GM18951 (cell line): ENCODE results near the gene HDAC9.
"Not testable (repeated sequence)": the region's sequence is repeated elsewhere in the genome, so short reads cannot be mapped to it uniquely, and the experiment has no call there.

Experiments used
- POLR2A ChIP-seq: IDR thresholded peaks from 4 replicates; pipeline ENCODE4 v1.6.1; 2011; ENCODE audit warnings: mild to moderate bottlenecking; ENCODE audit not compliant: insufficient read length, insufficient read depth; ENCODE audit errors: extremely low read depth
- in situ Hi-C: fragments of 300-500 bp; cut with MboI; formaldehyde crosslinking; loops from one replicate; pipeline ENCODE4 v1.12.0; 2022; ENCODE audit warnings: low sequenced_read_pairs, mixed read lengths, inconsistent platforms; ENCODE audit not compliant: unreplicated experiment

HDAC9 gene

DNA sequence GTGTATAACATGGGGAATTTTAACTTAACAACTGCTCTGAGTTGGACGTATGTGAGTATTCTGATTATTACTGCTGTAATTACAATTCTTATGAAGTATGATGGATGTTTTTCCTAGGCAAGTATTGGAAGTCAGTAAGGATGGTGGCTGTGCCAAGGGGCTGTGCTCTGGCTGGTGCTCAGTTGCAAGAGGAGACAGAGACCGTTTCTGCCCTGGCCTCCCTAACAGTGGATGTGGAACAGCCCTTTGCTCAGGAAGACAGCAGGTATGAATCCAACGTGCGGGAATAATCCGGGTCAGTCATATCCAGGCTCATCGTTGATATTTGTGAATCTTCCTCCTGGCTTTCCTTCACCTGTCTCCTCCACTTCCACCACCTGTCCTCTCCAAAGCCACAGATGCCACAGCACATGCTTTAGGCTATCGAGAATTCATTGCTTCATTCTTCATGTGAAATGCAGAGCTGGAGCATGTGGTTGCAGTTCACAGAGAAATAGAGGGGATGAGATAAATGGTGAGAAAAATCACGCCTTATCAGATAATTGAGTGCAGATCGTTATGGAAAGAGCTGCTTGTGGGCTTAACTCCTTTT is 480.2 kb downstream of the HDAC9 start:
- TF ChIP-seq POLR2A = no peak
- in situ Hi-C loops = no loop called here

DNA sequence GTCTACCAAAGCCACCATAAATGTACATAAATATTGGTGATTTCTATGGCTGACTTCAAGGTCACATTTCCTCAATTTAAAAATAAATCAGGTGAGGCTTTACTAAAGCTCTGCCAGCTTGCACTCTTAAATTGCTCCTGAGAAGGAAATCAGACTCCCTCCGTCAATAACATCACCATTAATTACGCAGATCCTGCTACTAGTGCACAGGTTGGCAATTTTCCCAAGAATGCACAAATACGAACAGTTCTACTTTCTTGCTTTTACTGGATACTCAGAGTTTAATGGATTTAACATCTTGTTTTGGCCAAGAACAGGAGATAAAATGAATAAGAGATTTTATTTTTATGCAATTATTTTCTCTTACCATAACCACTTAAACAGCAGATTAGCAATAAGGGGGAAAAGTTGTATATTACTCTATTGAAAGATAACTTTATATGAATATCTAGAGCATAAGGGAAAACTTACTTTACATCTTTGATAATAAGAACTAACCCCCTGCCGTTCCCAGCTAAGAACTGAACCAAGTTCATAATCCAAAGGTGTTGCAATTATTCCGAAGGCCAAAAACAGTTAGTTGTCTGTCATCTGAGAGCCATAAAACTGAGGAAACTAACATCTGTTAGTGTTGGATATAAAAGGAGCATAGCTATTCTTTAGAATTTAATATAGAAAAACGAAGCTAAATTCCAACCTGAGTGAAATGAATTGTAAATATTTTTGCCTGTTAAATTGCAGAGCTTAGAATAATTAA is 481.3 kb downstream of the HDAC9 start:
- in situ Hi-C loops = no loop called here
- TF ChIP-seq POLR2A = no peak

DNA sequence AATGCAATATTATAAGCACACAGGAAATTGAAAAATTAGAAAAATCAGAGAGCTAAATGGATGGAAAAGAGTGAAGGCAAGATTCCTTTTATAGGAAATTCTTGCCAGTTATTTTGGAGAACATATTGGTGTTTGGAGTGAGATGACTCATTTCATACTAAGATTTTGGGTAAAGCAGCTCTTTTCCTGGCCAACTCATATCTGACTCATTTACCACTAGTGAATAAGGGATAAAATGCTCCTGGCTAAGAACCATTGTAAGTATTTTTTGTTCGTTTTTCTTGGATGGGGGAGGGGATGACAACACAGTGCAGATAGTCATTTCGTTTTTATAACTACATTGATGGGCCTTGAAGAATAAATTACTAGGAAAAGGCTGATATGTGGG is 482.6 kb downstream of the HDAC9 start:
- in situ Hi-C loops = no loop called here
- TF ChIP-seq POLR2A = no peak

DNA sequence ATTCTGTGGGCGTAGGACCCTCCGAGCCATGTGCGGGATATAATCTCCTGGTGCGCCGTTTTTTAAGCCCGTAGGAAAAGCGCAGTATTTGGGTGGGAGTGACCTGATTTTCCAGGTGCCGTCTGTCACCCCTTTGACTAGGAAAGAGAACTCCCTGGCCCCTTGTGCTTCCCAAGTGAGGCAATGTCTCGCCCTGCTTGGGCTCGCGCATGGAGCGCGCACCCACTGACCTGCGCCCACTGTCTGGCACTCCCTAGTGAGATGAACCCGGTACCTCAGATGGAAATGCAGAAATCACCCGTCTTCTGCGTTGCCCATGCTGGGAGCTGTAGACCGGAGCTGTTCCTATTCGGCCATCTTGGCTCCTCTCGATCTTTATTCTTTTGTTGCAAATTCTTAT is 495.2 kb downstream of the HDAC9 start:
- in situ Hi-C loops = not testable (repeated sequence)

DNA sequence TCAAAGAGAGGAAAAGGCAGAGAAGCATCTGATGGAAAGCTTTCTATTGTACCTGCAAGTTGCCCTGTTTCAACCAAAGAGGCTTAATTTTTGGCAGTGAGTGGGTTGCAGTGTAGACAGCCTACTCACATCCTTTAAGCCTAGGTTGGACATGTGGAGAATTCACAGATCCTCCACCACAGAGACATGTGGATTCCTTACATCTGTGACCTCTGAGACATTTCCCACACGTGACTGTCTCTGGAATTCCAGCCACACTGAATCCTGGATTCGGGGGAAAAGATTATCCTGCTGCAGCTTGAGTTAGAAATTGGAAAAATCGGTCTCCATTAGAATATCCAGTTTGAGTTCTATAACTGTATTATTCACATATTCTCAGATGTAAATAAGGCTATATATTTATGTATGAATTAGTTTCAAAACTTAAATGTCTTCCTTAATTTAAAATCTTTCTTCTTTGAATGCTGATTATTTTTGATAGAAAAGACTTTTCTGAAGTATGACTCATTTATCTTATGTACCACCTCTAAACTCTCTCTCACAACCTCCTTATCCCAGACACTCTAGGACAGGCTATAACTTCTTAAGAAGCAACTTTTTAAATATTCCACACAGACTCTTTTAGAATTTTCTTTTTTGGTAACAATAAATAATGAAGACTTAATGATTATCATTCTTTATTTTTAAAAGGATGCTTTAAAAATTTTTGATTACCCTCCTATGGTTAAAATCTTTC is 498.6 kb downstream of the HDAC9 start:
- TF ChIP-seq POLR2A = no peak
- in situ Hi-C loops = no loop called here

DNA sequence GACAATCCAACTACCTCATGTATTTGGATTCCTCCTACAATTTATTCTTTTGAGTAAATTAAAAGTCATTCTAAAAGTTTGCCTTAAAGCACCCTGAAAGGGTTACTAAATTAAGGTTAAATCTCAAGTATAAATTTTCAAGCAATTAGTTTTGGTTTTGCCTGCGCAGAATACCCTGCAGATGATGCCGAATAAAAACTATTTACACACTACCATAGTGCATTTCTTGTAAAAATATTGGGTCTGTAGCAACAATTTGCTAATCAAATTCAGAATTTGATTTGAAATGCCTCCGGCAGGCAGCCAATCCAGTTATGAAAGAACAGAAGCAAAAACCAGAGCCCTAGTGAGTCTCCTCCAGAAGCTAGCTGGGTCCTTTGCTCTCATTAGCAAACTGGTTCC is 499.7 kb downstream of the HDAC9 start:
- TF ChIP-seq POLR2A = no peak
- in situ Hi-C loops = no loop called here

DNA sequence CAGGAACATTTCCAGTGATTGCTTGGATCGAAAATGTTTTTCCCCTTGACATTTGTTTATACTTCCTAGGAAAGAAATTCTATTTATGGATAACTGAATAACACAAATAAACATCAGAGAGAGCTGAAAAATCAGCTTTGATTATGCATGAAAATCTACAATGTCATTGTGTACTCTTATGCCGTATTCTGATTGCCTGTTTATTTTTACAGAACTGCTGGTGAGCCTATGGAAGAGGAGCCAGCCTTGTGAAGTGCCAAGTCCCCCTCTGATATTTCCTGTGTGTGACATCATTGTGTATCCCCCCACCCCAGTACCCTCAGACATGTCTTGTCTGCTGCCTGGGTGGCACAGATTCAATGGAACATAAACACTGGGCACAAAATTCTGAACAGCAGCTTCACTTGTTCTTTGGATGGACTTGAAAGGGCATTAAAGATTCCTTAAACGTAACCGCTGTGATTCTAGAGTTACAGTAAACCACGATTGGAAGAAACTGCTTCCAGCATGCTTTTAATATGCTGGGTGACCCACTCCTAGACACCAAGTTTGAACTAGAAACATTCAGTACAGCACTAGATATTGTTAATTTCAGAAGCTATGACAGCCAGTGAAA is 500.4 kb downstream of the HDAC9 start:
- TF ChIP-seq POLR2A = no peak
- in situ Hi-C loops = no loop called here

DNA sequence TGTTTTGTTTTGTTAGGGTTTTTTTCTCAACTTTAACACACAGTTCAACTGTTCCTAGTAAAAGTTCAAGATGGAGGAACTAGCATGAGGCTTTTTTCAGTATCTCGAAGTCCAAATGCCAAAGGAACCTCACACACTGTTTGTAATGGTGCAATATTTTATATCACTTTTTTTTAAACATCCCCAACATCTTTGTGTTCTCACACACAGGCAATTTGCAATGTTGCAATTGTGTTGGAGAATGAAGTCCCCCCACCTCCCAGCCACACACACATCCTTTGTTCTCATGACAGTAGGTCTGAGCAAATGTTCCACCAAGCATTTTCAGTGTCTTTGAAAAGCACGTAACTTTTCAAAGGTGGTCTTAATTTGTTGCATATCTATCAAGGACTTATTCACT is 501.0 kb downstream of the HDAC9 start:
- in situ Hi-C loops = no loop called here
- TF ChIP-seq POLR2A = no peak

DNA sequence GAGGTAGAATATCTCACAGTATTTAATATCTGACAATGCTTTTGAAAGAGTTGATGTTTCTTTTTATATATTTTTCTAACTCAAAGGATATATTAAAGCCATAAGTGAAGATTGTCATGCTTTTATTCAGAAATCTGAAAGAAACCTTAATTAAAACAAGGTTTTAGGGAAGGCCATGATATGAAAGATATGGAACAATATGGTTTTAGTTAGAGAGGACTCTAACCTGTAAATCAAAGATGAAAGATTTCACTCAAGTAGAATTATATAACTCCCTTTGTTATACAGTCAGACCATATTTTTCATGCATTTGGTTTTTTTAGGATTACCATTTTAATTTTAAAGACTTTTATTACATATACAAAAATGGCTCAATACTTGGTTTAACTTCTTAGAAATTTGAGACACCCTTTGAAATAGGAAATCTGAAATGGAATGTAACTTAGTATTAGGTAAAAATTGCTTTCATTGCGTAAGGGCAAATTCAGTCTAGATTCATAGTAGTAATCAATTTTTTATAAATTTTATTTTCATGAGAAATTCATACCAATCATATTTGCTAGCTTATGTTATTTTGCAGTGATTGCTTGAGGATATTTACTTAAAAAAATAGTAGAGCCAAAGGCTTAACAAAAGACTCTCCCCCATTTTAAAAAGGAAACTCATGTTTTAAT is 502.1 kb downstream of the HDAC9 start:
- in situ Hi-C loops = no loop called here
- TF ChIP-seq POLR2A = no peak

DNA sequence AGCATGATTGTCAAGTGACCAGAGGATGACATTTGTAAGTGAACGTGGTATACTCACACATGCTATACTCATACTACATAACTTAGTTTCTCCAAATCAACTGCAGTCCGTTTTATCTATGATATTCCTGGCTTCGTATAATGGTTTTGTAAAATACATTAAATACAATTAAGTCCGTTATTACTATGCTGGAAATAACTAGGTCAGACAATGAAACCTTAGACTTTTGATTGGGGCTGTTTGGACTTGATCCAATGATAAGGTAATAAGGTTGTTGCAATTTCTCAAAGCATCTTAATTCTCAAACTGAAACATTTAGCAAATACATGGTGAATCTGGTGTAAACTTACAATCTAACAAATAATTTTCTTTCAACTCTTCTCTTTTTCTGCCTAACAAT is 504.9 kb downstream of the HDAC9 start:
- in situ Hi-C loops = no loop called here

DNA sequence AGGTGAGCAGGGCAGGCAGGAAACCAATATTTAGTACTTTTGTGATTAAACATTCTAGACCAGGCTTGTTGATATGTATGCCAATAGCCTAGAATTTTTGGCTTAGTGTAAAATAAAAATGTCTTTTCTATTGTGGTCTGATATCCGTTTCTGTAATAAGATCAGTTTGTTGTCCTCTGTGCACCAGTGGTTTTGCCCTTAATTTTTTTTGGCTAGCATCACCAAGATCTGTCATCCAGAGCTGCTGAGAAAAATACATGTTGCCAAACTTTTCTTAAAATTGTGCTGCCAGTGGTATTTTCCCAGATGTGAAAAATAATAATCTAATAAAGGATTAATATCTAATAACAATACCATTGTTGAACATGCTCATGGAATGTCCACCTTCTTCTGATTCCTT is 506.3 kb downstream of the HDAC9 start:
- in situ Hi-C loops = no loop called here
- TF ChIP-seq POLR2A = no peak

More for the DNA sequence above, 504.9 kb downstream of the HDAC9 start:
- no peak for TF ChIP-seq POLR2A

DNA sequence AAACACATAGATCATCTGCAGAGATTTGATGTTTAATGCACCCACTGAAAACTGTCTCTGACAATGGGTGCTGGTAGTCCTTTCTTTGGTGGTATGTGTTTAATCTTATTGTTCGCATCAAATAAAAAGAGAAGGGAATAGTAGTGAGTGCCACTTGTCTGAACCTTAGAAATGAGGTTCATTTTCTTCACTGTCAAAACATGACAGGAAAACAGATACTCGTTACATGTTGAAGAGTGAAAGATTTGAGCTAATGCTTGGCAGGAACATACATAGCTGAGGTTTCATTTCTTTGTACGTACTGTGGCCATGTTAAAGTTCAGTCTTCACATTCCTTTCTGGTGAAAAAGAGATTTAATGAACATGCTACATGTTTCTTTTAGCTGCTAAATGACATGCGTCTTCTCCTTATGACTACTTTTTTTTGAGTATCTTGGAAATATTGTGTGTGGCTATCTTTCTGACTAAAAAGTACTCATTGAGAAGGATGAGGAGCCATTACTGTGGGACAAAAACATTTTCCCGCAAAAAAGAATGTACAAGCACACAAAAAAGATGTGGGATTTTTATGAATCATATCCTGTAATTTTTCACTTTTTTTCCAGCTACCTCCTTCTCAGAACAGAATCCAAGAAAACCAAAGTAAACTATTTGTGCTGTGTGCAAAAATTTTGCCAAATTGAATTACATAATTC is 513.8 kb downstream of the HDAC9 start:
- in situ Hi-C loops = no loop called here
- TF ChIP-seq POLR2A = no peak

DNA sequence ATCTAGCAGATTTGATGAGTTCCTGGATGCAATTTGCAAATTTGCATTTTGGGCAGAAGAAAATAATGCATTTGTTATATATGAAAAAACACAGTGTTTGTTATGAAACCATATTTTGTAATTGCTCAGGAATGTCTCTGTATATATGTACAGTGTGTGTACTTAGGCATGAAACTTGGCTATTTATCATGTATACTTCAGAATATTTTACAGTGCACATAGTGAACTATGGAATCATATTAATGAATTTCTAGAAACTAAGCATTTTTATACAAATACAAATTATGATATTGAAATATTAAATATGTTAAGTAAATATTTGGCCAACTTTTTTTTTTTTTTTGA is 514.4 kb downstream of the HDAC9 start:
- in situ Hi-C loops = no loop called here

More for the DNA sequence above, 514.4 kb downstream of the HDAC9 start:
- no peak for TF ChIP-seq POLR2A
